ENCODE results near the gene DGCR8. TPM values are rescaled to one million over a fixed set of nuclear protein-coding genes. Genes with fewer than 3 reads are reported as not detected.

Gene DGCR8
- total and polyA plus RNA-seq, 2 experiments from 2014 or later: 14.0 to 28.7 TPM

GRCh38 chr22:20056696-20057386 is 23.2 kb upstream of the DGCR8 start:
- 88 to 92% methylated on average over 16 of the region's 16 CpGs for WGBS, 2 experiments (ENCODE audit: low coverage in 1 of 2, low lambda C conversion rate in 2 of 2, missing lambda C conversion rate in 2 of 2)
- Histone ChIP-seq H4K20me1 (ENCODE audit: insufficient read depth) (no peaks in the 10 kb centered on the region), H3K9me3 (ENCODE audit: low read depth) (no peaks in the 10 kb centered on the region), H3K4me2 (ENCODE audit: unreplicated experiment) (no peak overlapping the region), H3K36me3 (ENCODE audit: low read depth) (no peaks in the 10 kb centered on the region), H3F3A (ENCODE audit: insufficient read depth) (no peaks in the 10 kb centered on the region), H3K79me2 (ENCODE audit: insufficient read depth) (no peaks in the 10 kb centered on the region), H3K4me3 (no peak overlapping the region), H3K9ac (no peak overlapping the region), H3K9me2 (ENCODE audit: insufficient read depth) (no peaks in the 10 kb centered on the region), H2AFZ (no peak overlapping the region), H3K27ac (no peak overlapping the region), H3K27me3 (replicated peaks; ENCODE audit: insufficient read depth) (no peaks in the 10 kb centered on the region), H3K4me1 (ENCODE audit: insufficient read depth) (no peaks in the 10 kb centered on the region)
- in situ Hi-C loops (cut with MboI): no loop called here
- TF ChIP-seq EZH2phosphoT487 (IDR thresholded peaks at IDR 0.05; ENCODE audit: insufficient read depth, low read depth) (no peak), EZH2 (IDR thresholded peaks at IDR 0.05; ENCODE audit: insufficient read depth, poor library complexity, severe bottlenecking) (no peak)
- DNase-seq: no peak

- TF ChIP-seq EZH2phosphoT487 (IDR thresholded peaks at IDR 0.05; ENCODE audit: insufficient read depth, low read depth): no peak
- TF ChIP-seq EZH2 (IDR thresholded peaks at IDR 0.05; ENCODE audit: insufficient read depth, poor library complexity, severe bottlenecking): no peak
- H3K9me2 ChIP-seq (ENCODE audit: insufficient read depth): no peaks in the 10 kb centered on the region
- no peaks in the 10 kb centered on the region for H3K79me2 ChIP-seq (ENCODE audit: insufficient read depth)
- no peaks in the 10 kb centered on the region for H3K4me1 ChIP-seq (ENCODE audit: insufficient read depth)
- H3K36me3 ChIP-seq (ENCODE audit: low read depth): no peaks in the 10 kb centered on the region
- no peaks in the 10 kb centered on the region for H3K27me3 ChIP-seq (replicated peaks; ENCODE audit: insufficient read depth)
- no peak for DNase-seq
- no peak overlapping the region for H3K4me3 ChIP-seq
- no peak overlapping the region for H3K4me2 ChIP-seq (ENCODE audit: unreplicated experiment)
- H3K27ac ChIP-seq: no peak overlapping the region
- H3K9me3 ChIP-seq (ENCODE audit: low read depth): no peaks in the 10 kb centered on the region
- WGBS, 2 experiments (ENCODE audit: low coverage in 1 of 2, low lambda C conversion rate in 2 of 2, missing lambda C conversion rate in 2 of 2): 97 to 100% methylated on average over 13 of the region's 13 CpGs
- in situ Hi-C loops (cut with MboI): no loop called here
- no peaks in the 10 kb centered on the region for H3F3A ChIP-seq (ENCODE audit: insufficient read depth)
- no peak overlapping the region for H2AFZ ChIP-seq
- no peaks in the 10 kb centered on the region for H4K20me1 ChIP-seq (ENCODE audit: insufficient read depth)
- no peak overlapping the region for H3K9ac ChIP-seq
These were observed 22.3 kb upstream of the DGCR8 start for GRCh38 chr22:20057596-20058268.

- no peaks in the 10 kb centered on the region for H3F3A ChIP-seq (ENCODE audit: insufficient read depth)
- H3K4me1 ChIP-seq (ENCODE audit: insufficient read depth): no peaks in the 10 kb centered on the region
- 95 to 97% methylated on average over 10 of the region's 10 CpGs for WGBS, 2 experiments (ENCODE audit: low coverage in 1 of 2, low lambda C conversion rate in 2 of 2, missing lambda C conversion rate in 2 of 2)
- no peak for TF ChIP-seq EZH2phosphoT487 (IDR thresholded peaks at IDR 0.05; ENCODE audit: insufficient read depth, low read depth)
- TF ChIP-seq EZH2 (IDR thresholded peaks at IDR 0.05; ENCODE audit: insufficient read depth, poor library complexity, severe bottlenecking): no peak
- no peaks in the 10 kb centered on the region for H3K27me3 ChIP-seq (replicated peaks; ENCODE audit: insufficient read depth)
- no peak for DNase-seq
- no peak overlapping the region for H2AFZ ChIP-seq
- H3K4me2 ChIP-seq (ENCODE audit: unreplicated experiment): no peak overlapping the region
- in situ Hi-C loops (cut with MboI): no loop called here
- no peaks in the 10 kb centered on the region for H3K36me3 ChIP-seq (ENCODE audit: low read depth)
- no peaks in the 10 kb centered on the region for H4K20me1 ChIP-seq (ENCODE audit: insufficient read depth)
- H3K9me2 ChIP-seq (ENCODE audit: insufficient read depth): no peaks in the 10 kb centered on the region
- no peak overlapping the region for H3K9ac ChIP-seq
- no peaks in the 10 kb centered on the region for H3K79me2 ChIP-seq (ENCODE audit: insufficient read depth)
- H3K4me3 ChIP-seq: no peak overlapping the region
- H3K27ac ChIP-seq: no peak overlapping the region
- H3K9me3 ChIP-seq (ENCODE audit: low read depth): no peaks in the 10 kb centered on the region
These were observed 20.9 kb upstream of the DGCR8 start for GRCh38 chr22:20058989-20059770.

- H3K9ac ChIP-seq: no peak overlapping the region
- no peaks in the 10 kb centered on the region for H3K79me2 ChIP-seq (ENCODE audit: insufficient read depth)
- no peaks in the 10 kb centered on the region for H3K4me1 ChIP-seq (ENCODE audit: insufficient read depth)
- H3K9me2 ChIP-seq (ENCODE audit: insufficient read depth): no peaks in the 10 kb centered on the region
- no peak for DNase-seq
- H2AFZ ChIP-seq: no peak overlapping the region
- TF ChIP-seq EZH2 (IDR thresholded peaks at IDR 0.05; ENCODE audit: insufficient read depth, poor library complexity, severe bottlenecking) (no peak), EZH2phosphoT487 (IDR thresholded peaks at IDR 0.05; ENCODE audit: insufficient read depth, low read depth) (no peak)
- H3K27ac ChIP-seq: no peak overlapping the region
- H4K20me1 ChIP-seq (ENCODE audit: insufficient read depth): no peaks in the 10 kb centered on the region
- H3F3A ChIP-seq (ENCODE audit: insufficient read depth): no peaks in the 10 kb centered on the region
- WGBS, 2 experiments (ENCODE audit: low coverage in 1 of 2, low lambda C conversion rate in 2 of 2, missing lambda C conversion rate in 2 of 2): 92% methylated on average over 10 of the region's 10 CpGs
- in situ Hi-C loops (cut with MboI): no loop called here
- no peaks in the 10 kb centered on the region for H3K36me3 ChIP-seq (ENCODE audit: low read depth)
- H3K4me3 ChIP-seq: no peak overlapping the region
- H3K4me2 ChIP-seq (ENCODE audit: unreplicated experiment): no peak overlapping the region
- no peaks in the 10 kb centered on the region for H3K9me3 ChIP-seq (ENCODE audit: low read depth)
- H3K27me3 ChIP-seq (replicated peaks; ENCODE audit: insufficient read depth): no peaks in the 10 kb centered on the region
These were observed 19.2 kb upstream of the DGCR8 start for GRCh38 chr22:20060700-20061480.

All from GM23248 (cell line).